ENCODE results near the gene SLC39A13.

The SLC39A13 gene

DNA sequence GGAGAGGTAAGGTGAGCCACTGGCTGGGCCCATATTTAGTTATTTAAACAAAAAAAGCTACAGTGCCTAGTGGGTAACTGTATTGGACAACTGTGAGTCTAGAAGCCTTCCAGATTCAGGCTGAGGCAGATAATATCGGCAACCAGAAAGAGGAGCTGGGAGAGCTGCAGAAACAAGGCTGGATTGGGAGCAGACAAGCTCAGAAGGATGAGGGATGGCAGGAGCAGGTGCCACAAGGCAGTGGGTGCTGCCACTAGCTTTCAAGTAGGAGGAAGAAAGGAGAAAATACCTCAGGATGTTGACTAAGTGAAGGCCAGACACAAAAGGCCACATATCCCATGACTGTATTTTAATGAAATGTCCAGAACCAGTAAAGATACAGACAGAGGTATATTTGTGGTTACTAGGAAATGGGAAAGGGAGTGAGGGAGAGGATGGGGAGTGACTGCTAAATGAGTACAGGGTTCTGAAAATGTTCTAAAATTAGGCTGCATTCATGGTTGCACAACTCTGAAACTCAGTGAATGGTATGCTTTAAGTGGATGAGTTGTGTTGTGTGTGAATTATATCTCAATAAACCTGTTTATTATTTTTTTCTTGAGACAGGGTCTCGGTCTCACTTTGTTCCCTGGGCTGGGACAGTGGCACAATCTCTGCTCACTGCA lies 52.3 kb downstream of the SLC39A13 start:
- TF ChIP-seq, protein P1, sequence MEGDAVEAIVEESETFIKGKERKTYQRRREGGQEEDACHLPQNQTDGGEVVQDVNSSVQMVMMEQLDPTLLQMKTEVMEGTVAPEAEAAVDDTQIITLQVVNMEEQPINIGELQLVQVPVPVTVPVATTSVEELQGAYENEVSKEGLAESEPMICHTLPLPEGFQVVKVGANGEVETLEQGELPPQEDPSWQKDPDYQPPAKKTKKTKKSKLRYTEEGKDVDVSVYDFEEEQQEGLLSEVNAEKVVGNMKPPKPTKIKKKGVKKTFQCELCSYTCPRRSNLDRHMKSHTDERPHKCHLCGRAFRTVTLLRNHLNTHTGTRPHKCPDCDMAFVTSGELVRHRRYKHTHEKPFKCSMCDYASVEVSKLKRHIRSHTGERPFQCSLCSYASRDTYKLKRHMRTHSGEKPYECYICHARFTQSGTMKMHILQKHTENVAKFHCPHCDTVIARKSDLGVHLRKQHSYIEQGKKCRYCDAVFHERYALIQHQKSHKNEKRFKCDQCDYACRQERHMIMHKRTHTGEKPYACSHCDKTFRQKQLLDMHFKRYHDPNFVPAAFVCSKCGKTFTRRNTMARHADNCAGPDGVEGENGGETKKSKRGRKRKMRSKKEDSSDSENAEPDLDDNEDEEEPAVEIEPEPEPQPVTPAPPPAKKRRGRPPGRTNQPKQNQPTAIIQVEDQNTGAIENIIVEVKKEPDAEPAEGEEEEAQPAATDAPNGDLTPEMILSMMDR (conservative IDR thresholded peaks at IDR 0.05; ENCODE audit: control insufficient read depth, insufficient read depth, low read depth, low read length): no peak
- DNase-seq (ENCODE audit: low read depth): no peak
- H3K4me3 ChIP-seq (ENCODE audit: control insufficient read depth, low read depth, low read length): no peak overlapping the region

GRCh38 chr11:47461876-47462275 lies 53.5 kb downstream of the SLC39A13 start:
- TF ChIP-seq, protein P1 (conservative IDR thresholded peaks at IDR 0.05; ENCODE audit: control insufficient read depth, insufficient read depth, low read depth, low read length): no peak
- H3K4me3 ChIP-seq (ENCODE audit: control insufficient read depth, low read depth, low read length): no peak overlapping the region
- DNase-seq (ENCODE audit: low read depth): no peak

DNA sequence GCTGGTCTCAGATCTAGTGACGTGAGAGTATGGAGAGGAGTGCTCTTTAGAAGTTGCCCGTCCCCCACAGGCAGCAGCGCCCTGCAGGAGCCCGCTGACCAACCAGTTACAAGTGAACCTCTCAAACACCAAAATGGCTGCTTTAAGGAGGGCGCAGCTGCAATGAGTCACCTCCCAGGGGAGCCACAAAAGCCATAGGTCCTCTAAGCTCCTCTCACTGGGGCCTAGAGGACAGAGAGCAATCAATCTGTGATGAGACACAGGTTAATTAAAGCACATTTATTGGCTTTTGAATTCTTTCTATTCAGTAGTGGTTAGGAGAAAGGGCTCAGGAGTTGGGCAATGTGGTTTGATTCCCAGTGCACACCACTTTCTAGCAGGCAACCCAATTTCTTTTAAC lies 56.1 kb downstream of the SLC39A13 start:
- TF ChIP-seq, protein P1 (conservative IDR thresholded peaks at IDR 0.05; ENCODE audit: control insufficient read depth, insufficient read depth, low read depth, low read length): no peak
- peak; percentile 55 for DNase-seq (ENCODE audit: low read depth)
- no peak overlapping the region for H3K4me3 ChIP-seq (ENCODE audit: control insufficient read depth, low read depth, low read length)

Measured in fibroblast of mammary gland (primary cell).